ENCODE results near the gene ZHX3.

Gene ZHX3

GRCh38 chr20:41131594-41132387 is 185.7 kb downstream of the ZHX3 start:
- Histone ChIP-seq H3K79me2 (ENCODE audit: control insufficient read depth, insufficient read depth, low read length, unreplicated experiment) (no peaks in the 10 kb centered on the region), H3K36me3 (ENCODE audit: insufficient read depth, low read length) (peaks cover 5% of the 10 kb centered on the region), H3K27ac (ENCODE audit: low read depth, low read length) (no peak overlapping the region), H3K4me1 (ENCODE audit: control insufficient read depth, insufficient read depth, low read length, unreplicated experiment) (no peaks in the 10 kb centered on the region), H3K27me3 (ENCODE audit: insufficient read depth, low read length) (no peaks in the 10 kb centered on the region), H2AFZ (ENCODE audit: low read length, unreplicated experiment) (no peak overlapping the region), H3K4me3 (ENCODE audit: low read depth, low read length) (no peak overlapping the region)
